ENCODE measurements around the gene GAL3ST3. TPM values are rescaled to one million over a fixed set of nuclear protein-coding genes. Genes with fewer than 3 reads are reported as not detected.

Gene GAL3ST3
- total RNA-seq, 1 experiment from 2014 or later = 1.8 TPM

GRCh38 chr11:66045177-66045639 is 3.8 kb downstream of the GAL3ST3 start:
- Histone ChIP-seq H3K27me3 (replicated peaks; ENCODE audit: insufficient read depth, low read depth, low read length, poor library complexity) (no peaks in the 10 kb centered on the region), H3K9me3 (ENCODE audit: low read depth, low read length, poor library complexity, severe bottlenecking) (no peaks in the 10 kb centered on the region), H3K4me1 (ENCODE audit: insufficient read depth, low read length, poor library complexity, severe bottlenecking) (peaks cover 6% of the 10 kb centered on the region), H3K4me3 (ENCODE audit: low read depth, low read length, poor library complexity, severe bottlenecking) (no peak overlapping the region), H3K27ac (ENCODE audit: low read depth, low read length, poor library complexity, severe bottlenecking) (no peak overlapping the region), H3K36me3 (ENCODE audit: insufficient read depth, low read length, poor library complexity, severe bottlenecking) (no peaks in the 10 kb centered on the region)
- TF ChIP-seq EZH2 (IDR thresholded peaks at IDR 0.05; ENCODE audit: borderline replicate concordance, low read depth, low read length, poor library complexity, severe bottlenecking) = no peak
- TF ChIP-seq CTCF (conservative IDR thresholded peaks at IDR 0.05; ENCODE audit: low read depth, low read length) = peak; percentile 100
- intact Hi-C loops (cut with micrococcal nuclease; ENCODE audit: unreplicated experiment) = no loop called here
- peak; percentile 92 for DNase-seq (ENCODE audit: low spot score)
- POLR2A ChIA-PET (ENCODE audit: low non-redundant PET) = no interaction called here
- CTCF ChIA-PET = interaction anchor here (0.5 to 1.8 kb wide), 10 partner anchors 9 to 118 kb away, joined by 3 to 12 read pairs (median 6); partner anchors contain the start of gene BANF1
- BruUV-seq (replicated peaks) = no TSS peak

GRCh38 chr11:66044757-66045156 is 4.2 kb downstream of the GAL3ST3 start:
- Histone ChIP-seq H3K9me3 (ENCODE audit: low read depth, low read length, poor library complexity, severe bottlenecking) (no peaks in the 10 kb centered on the region), H3K4me3 (ENCODE audit: low read depth, low read length, poor library complexity, severe bottlenecking) (no peak overlapping the region), H3K27ac (ENCODE audit: low read depth, low read length, poor library complexity, severe bottlenecking) (no peak overlapping the region), H3K4me1 (ENCODE audit: insufficient read depth, low read length, poor library complexity, severe bottlenecking) (peaks cover 6% of the 10 kb centered on the region), H3K36me3 (ENCODE audit: insufficient read depth, low read length, poor library complexity, severe bottlenecking) (no peaks in the 10 kb centered on the region), H3K27me3 (replicated peaks; ENCODE audit: insufficient read depth, low read depth, low read length, poor library complexity) (no peaks in the 10 kb centered on the region)
- intact Hi-C loops (cut with micrococcal nuclease; ENCODE audit: unreplicated experiment) = no loop called here
- TF ChIP-seq EZH2 (IDR thresholded peaks at IDR 0.05; ENCODE audit: borderline replicate concordance, low read depth, low read length, poor library complexity, severe bottlenecking) (no peak), CTCF (conservative IDR thresholded peaks at IDR 0.05; ENCODE audit: low read depth, low read length) (no peak)
- CTCF ChIA-PET = interaction anchor here (0.6 to 1.8 kb wide), 7 partner anchors 9 to 91 kb away, joined by 3 to 12 read pairs (median 5); partner anchors contain the start of gene BANF1
- POLR2A ChIA-PET (ENCODE audit: low non-redundant PET) = no interaction called here
- DNase-seq (ENCODE audit: low spot score) = no peak
- BruUV-seq (replicated peaks) = no TSS peak

- no peak for TF ChIP-seq EZH2 (IDR thresholded peaks at IDR 0.05; ENCODE audit: borderline replicate concordance, low read depth, low read length, poor library complexity, severe bottlenecking)
- TF ChIP-seq CTCF (conservative IDR thresholded peaks at IDR 0.05; ENCODE audit: low read depth, low read length) = no peak
- Histone ChIP-seq H3K9me3 (ENCODE audit: low read depth, low read length, poor library complexity, severe bottlenecking) (no peaks in the 10 kb centered on the region), H3K27me3 (replicated peaks; ENCODE audit: insufficient read depth, low read depth, low read length, poor library complexity) (no peaks in the 10 kb centered on the region), H3K4me3 (ENCODE audit: low read depth, low read length, poor library complexity, severe bottlenecking) (no peak overlapping the region), H3K4me1 (ENCODE audit: insufficient read depth, low read length, poor library complexity, severe bottlenecking) (peaks cover 3% of the 10 kb centered on the region), H3K36me3 (ENCODE audit: insufficient read depth, low read length, poor library complexity, severe bottlenecking) (no peaks in the 10 kb centered on the region), H3K27ac (ENCODE audit: low read depth, low read length, poor library complexity, severe bottlenecking) (no peak overlapping the region)
- intact Hi-C loops (cut with micrococcal nuclease; ENCODE audit: unreplicated experiment) = no loop called here
- ChIA-PET POLR2A (ENCODE audit: low non-redundant PET) (no interaction called here), CTCF (interaction anchor here (0.5 to 0.6 kb wide), 2 partner anchors 11 to 21 kb away, joined by 3 read pairs; no protein-coding TSS in a partner anchor)
- no TSS peak for BruUV-seq (replicated peaks)
- DNase-seq (ENCODE audit: low spot score) = no peak
These were observed 5.7 kb downstream of the GAL3ST3 start for GRCh38 chr11:66042996-66043906.
